ENCODE results near the gene CTSS.

DNA sequence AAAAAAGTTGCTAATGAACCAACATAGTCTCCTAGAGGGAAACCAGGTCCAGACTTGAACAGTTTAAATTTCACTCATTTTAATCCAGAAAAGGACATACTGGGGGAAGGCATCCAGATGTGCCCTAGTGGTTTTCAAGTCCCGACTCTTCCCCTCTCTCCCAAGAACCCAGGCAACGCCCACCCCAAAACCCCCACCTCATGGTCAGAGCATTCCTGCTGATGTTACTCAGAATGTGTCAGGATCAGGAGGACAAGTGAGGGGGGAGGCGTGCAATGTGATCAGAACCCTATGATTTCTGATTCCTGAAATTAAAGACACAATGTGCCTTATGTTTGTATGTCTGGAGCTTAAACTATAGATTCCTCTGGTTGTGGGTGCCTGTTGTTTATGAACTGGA is 44.1 kb upstream of the CTSS start:
- TF ChIP-seq CTCF (IDR thresholded peaks at IDR 0.05) (no peak), POLR2A (IDR thresholded peaks at IDR 0.05) (no peak)
